ENCODE data around the gene TRAF3.
"Not testable (repeated sequence)": the region's sequence is repeated elsewhere in the genome, so short reads cannot be mapped to it uniquely, and the experiment has no call there.

The TRAF3 gene

DNA sequence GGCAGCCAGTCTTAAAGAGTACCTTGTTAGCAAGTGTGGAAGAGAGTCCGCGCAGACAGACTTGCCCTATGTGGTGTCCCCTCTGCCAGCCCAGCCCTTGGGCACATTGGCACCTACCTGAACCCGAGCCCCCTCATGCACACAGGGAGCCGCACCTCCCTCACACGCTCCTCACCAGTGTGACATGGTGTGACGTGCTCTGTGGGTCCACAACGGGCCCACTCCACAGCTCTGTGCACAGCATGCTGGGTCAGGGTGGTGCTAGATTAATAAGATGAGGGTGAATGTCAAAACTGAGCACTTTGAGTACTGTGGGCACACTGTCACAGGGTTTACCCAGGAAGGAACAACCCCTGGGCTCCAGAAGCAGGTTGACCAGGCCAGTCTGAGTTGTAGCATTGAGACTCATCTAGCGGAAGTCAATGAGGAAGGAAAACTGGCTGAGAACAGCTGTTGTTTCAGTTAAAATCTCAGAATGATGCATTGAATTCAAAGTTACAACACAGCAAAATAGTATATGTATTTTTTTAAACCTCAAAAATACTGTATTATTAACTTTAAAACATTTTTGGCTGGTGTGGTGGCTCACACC is 91.8 kb downstream of the TRAF3 start:
- no peak for DNase-seq

DNA sequence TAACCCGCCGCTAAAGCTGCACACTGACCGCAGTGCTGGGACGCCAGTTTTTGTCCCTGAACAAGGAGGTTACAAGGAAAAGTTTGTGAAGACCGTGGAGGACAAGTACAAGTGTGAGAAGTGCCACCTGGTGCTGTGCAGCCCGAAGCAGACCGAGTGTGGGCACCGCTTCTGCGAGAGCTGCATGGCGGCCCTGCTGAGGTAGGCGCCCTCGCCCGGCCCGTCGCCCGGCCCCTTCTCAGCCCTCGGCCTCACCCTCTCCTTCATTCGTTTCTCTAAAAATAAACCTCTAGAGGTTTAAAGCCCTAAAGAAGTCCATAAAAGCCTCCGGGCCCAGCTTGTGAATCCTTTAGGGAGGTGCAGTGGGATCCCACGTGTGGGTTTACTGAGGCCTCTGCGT is 93.0 kb downstream of the TRAF3 start:
- no peak for DNase-seq

DNA sequence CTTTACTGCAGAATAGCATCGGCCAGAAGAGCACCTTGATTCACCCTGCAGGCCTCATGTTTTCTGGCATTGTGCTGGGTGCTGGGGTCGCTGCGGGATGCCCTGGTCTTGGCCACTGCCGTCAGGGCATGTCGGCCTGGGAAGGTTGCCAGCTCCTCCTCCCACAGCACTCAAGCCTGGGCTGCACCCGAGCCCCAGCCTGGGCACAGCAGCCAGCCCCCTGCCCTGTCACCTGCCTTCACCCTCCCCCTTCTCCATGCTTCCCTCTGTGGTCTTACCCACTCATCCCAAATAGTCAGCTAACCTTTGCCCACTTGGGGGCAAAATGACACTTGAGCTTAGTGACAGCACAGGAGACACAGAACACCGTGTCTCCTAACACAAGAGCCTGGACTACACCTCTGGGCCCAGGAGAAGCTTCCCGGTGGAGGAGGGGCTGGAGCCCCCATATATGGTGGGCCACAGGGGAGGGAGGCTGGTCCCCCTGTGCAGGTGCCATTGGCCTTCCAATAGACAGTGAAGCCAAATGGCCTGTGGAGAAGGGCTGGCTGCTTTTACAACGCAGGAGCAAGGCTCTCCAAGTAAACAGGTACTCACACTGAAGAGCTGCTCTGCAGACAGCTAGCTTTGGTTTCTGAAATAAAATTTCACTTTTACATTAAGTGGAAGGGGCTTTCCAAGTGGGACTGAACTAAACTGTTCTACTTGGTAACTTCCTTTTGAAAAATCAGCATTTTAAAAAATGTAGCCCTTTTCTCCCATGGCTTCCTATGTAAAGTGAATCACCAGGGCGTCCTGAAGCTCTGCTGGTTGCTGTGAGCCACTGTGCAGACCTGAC is 94.0 kb downstream of the TRAF3 start:
- DNase-seq, result no peak

DNA sequence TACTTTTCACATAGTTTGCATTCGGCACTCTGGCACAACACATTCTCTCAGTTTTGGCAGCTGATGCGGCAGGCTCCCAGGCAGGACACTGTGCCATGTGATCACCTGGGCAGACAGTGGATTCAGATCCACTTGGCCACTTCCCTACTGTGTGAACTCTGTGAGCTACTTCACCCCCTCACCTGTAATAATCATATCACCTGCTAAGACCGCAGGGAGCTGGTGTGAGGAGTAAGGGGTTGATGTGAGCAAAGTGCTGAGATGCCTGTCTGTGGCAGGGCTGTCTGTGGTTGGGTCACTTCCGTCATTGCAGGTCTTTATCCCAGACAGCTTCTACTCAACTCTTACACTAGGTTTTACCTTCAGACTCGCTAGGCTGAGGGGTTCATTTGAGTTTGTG is 94.8 kb downstream of the TRAF3 start:
- no peak for DNase-seq

DNA sequence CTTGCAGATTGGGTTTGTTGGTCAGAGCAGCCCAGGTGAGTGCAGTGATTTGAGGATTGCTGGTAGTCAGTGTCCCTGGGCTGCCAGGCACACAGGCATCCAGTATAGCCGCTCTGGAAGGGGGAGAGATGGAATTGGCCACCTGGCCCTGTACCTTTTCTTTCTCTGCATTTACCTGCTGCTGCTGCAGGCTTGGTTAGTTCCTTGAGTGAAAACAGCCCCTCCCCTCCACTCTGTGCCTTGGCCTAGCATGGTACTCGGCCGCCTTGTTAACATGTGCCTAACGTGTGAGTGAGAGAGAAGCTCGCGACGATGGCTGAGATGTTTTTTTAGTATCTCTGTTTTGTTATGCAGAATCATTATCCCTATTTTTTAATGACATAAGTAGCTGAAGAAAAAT is 95.9 kb downstream of the TRAF3 start:
- DNase-seq, result no peak

DNA sequence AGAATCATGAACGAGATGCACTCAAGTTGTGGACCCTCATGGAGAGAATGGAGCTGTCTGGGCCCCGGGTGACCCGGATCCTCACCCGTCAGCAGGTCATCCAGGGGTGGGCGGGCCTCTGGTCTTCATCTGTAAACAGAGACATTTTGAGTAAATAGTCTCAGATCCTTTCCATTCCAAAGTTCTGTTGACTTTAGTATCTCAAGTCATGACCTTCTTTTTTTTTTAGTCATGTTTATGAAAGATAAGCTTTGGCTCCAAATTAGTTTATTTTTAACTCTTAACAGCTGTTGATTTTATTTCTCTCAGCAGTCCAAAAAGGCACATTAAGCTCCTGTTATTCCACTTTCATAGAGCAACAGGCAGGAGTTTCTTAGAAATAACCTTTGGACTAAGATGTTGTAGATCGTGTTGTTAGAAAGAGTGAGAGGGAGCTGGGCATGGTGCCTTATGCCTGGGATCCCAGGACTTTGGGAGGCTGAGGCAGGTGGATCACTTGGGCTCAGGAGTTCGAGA is 96.4 kb downstream of the TRAF3 start:
- DNase-seq, result no peak

DNA sequence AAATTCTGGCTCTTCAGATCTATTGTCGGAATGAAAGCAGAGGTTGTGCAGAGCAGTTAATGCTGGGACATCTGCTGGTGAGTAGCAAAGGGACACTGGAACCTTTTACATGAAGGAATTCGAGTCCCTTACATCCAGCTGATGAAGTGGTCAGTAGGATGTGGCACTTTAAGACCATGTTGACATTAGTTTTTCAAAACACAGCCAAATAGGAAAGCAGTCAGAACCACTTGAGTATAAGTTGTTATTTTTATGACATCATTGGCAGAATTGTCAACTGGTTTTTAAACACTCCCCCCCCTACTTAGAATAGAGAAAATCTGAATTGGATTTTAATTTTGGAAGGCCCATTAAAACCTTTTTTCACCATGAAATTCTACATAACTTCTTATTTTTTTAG is 98.4 kb downstream of the TRAF3 start:
- DNase-seq, result no peak

DNA sequence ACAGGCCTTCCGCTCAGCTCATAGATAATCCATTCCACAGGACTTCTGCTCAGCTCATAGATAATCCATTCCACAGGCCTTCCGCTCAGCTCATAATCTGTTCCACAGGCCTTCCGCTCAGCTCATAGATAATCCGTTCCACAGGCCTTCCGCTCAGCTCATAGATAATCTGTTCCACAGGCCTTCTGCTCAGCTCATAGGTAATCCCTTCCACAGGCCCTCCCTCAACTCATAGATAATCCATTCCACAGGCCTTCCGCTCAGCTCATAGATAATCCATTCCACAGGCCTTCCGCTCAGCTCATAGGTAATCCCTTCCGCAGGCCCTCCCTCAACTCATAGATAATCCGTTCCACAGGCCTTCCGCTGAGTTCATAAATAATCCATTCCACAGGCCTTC is 100.3 kb downstream of the TRAF3 start:
- not testable (repeated sequence) for DNase-seq

DNA sequence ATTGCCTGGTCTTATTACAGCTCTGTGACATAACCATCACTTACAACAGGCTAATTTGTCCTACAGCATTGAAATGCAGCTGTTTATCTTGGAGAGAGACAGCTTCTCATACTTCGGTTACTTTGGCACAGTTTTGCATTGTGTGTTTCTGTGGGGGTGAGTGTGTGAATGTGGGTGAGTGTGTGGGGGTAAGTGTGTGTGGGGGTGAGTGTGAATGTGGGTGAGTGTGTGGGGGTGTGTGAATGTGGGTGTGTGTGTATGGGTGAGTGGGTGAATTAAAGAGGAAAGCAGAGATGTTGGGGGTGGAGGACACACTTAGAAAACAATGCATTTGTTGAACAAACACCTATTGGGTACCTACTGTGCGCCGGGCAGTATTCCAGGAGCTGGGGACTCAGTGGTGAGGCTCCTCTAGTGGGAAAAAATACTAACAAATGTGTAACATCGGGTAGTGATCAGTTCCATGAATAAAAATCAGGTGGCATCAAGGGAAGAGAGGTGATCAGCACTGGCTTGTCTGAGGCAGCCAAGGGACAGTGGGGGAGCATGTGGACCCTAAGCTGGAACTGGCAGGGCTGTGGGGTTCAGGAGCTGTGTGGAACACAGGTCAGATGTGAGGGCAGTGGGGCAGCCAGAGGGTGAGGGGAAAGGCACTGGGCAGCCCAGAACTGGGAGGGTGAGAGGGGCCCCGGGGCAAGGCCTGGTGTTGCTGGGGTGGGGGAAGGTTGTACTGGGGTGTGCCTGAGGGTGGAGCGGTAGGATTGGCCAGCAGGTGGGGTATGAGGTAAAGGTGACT is 101.1 kb downstream of the TRAF3 start:
- DNase-seq, result no peak

DNA sequence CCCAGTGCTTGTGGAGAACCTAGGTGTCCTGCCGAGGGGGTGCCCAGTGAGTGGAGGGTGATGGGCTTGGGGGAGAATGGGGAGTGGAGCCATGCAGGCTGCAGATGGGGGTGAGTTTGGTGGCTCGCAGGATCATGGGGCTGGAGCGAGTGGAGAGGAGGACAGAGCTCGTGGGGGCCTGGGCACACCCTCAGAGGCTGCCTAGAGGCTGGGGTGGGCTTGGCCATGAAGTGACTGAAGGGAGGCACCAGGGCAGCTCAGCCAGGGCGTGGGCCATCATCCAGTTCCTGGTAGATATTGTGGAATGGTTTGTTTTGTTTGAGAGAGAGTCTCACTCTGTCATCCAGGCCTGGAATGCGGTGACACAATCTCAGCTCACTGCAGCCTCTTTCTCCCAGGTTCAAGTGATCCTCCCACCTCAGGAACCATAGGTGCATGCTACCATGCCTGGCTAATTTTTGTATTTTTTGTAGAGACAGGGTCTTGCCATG is 101.8 kb downstream of the TRAF3 start:
- no peak for DNase-seq

DNA sequence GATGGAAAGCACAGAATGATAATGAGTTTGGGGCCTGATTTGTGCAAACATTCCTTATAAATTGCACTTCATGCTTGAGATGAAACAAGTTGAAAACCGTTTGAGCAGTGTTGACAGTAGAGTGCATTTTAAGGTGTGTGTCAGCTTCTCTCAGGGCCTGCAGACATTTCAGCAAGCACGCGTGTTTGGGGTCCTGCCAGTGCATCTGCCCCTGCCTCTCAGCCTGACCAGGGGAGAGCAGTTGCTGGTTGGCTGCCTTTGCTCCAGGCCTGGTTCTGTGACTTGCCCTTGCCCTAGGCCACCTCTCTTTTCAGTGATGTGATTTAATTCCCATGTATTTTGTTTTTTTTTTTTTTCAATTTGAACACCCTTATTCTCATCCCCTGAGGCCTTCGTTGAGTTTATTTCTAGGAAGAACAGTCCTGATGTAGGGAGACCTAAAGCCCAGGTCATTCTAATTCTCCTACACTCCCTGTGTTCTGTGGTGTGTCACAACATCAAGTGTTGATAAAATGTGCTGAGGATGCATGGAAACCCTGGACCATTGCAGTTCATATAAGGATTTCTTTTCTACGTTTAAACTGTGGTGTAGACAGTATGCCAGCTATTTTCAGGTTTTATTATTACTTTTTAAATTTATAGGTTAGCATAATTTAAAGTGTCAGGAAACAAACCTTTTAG is 105.1 kb downstream of the TRAF3 start:
- DNase-seq, result no peak

DNA sequence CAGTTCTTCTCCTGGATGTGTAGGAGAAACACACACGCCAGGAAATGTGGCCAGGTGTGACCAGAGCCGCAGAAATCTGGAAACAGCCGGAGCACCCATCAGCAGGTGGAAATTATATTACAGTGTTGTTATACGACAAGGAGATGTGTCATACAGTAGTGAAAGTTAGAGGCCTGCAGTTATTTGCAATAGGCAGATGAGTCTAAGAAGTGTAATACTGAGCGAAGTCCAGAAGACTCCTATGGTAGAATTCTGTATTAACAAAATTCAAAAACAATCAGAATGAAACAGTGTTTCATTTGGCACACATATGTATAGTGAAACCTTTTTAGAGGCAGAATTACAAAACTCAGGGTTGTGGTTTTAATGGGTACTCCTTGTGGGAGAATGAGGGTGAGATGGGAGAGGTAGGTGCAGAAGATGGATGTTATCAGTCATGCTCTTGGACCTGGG is 105.9 kb downstream of the TRAF3 start:
- no peak for DNase-seq

DNA sequence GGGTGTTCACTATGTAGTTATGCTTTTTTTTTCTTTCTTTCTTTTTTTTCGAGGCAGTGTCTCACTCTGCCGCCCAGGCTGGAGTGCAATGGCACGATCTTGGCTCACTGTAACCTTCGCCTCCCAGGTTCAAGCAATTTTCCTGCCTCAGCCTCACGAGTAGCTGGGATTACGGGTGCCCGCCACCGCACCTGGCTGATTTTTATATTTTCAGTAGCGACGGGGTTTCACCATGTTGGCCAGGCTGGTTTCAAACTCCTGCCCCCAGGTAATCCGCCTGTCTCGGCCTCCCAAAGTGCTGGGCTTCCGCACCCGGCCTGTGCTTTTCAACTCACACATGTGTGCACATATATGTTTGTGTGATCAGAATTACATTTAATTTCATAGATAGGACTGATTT is 106.3 kb downstream of the TRAF3 start:
- no peak for DNase-seq

DNA sequence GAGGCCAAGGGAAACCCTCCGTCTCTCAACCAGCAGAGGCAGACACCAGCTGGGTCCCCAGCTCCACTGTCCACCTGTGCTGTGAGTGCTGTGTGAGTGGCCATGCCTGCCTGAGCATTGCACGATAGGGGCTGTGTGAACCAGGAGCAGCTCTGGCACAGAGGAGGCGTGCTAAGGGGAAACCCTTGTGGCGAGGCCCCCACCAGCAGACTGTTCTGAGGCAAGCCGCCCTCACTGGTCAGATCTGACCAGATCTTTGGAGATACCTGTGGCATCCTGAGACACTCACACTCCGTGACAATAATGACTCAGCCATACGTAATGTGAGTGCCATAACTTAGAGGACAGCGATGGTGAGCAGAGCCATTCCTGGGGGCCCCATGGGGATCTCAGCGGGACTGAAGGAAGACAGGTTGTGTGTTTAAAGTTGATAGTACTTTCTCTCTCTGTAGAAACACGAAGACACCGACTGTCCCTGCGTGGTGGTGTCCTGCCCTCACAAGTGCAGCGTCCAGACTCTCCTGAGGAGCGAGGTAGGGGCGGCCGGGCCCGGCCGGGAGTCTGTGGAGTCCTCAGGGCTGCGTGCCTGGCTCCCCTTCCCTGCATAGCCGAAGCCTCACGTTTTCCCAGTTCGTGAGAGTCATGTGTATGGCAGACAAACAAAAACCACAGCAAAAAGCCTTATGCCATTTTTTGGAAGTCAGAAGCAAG is 108.6 kb downstream of the TRAF3 start:
- no peak for DNase-seq

DNA sequence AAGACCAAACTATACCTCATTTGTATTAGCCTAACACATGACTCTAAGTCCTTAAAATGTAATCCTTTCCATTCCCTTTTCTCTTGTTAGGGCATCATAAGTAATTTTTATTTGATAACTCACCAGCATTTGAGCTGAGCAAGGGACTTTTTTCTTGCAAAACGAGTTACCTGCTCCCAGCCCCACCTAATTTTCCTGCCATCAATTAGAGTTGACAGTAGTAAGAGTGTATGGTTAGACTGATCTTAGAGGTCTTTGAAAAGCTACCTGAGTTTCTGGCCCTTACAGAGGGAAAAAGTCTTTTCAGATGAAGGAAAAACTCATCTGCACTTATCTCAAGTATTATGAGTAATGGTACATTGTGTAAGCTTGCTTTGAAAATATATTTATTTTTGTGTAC is 111.5 kb downstream of the TRAF3 start:
- DNase-seq, result no peak

DNA sequence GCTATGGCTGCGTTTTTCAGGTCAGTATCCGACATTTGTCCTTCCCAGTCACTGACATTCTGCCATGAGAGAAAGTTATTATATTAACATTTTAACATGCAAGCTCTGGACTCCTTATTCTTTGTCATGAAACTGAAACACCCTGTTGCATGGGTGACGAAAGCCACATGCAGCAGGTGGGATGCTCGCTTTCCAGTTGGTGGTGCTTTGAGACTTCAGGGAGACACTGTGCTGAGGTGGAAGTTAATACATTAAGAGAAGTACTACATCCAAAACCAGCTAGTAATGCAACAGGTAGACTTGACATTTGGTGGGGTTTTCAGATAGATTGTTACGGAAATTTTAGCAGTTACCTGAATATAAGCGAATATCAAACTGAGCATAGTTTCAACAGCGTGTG is 112.4 kb downstream of the TRAF3 start:
- DNase-seq, result no peak

DNA sequence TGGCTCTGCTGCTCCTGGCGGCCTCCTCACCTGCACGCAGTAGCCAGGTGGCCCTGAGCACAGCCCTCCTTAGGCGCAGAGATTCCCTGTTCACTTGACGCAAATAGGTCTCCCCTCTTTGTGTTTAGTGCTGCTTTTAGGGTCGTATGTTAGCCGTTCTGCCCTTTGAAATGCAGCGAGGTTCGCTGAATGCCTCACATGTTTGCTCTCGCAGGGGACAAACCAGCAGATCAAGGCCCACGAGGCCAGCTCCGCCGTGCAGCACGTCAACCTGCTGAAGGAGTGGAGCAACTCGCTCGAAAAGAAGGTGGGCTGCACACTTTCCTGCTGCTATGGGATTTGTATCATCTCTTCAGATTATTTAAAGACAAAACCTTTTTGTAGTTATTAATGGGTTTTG is 113.9 kb downstream of the TRAF3 start:
- peak; percentile 46 for DNase-seq

DNA sequence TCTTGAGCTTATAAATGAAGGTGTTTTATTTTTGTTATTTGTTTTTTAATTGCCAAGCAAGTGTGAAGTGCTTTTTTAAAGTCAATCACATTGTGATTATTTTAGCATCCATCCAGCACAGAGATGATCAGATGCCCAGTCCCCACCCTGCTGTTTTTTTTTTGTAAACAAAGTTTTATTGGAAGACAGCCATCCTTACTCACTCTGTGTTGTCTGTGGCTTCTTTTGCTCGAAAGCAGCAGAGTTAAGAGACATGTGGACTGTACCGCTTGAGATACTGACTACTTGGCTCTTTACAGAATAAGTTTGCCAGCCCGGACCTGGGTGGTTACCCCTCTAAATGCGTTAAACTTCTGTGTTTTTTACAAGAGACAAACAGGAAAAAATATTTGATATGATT is 114.3 kb downstream of the TRAF3 start:
- no peak for DNase-seq

DNA sequence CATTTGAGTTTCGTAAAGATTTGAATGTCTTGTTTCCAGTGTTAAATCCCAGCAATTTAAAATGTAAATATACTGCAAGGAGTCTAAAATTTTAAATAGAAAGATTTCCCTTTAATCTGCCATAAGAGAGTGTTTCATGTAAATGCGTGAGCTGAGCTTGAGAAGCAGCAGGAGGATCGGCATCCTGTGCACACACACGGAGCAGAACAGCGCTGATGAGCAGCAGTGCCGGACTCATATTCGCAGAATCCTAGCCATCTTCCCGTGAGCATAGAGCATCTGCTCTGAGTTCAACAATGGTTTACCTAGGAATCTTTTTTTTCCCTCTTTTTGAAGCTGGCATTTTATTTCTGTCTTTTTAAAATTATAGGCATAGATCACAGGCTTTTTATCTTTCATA is 115.4 kb downstream of the TRAF3 start:
- no peak for DNase-seq

DNA sequence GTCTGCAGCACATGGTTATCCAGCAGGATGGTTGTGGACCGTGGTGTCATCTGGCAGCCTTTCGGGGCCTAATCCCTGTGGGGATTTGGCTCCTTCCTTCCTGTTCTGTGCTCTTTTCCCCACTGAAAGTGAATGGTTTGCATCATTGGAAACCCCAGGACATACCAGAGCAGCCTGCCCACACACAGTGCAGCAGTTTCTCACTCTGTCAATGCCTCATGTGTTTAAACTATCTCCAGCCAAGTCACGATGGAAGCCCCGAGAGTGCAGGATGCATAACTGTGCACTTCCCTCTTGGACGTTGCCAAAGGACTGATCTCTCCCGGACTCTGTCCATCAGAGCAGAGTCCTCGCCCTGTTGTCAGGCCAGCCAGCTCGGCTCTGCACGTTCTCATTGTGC is 116.2 kb downstream of the TRAF3 start:
- DNase-seq, result no peak

DNA sequence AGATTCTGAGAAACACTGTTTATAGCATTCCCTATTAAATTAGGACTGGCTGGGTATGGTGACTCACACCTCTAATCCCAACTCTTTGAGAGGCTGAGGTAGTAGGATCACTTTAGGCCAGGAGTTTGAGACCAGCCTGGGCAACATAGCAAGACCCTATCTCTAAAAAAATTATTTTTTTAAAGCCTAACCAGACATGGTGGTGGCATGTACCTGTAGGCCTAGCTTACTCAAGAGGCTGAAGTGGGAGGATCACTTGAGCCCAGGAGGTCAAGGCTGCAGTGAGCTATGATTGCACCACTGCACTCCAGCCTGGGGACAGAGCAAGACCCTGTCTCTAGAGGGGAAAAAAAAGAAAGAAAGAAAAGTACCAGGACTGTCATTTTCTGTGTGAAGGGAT is 119.5 kb downstream of the TRAF3 start:
- DNase-seq, result not testable (repeated sequence)

Data from islet precursor cell (in vitro differentiated cells).